GM18870 (cell line): Measurements from ENCODE around the gene CA11.
A peak's percentile ranks its signal among the peaks of the same experiment; 100 is the strongest.
"Not testable (repeated sequence)": the region's sequence is repeated elsewhere in the genome, so short reads cannot be mapped to it uniquely, and the experiment has no call there.

ENCODE experiments used
- ATAC-seq: cut with Tn5 transposase; IDR thresholded peaks from one replicate; pipeline ENCODE4 v1.9.1; 2021; ENCODE audit warnings: moderate library complexity; ENCODE audit not compliant: unreplicated experiment

Gene CA11

DNA sequence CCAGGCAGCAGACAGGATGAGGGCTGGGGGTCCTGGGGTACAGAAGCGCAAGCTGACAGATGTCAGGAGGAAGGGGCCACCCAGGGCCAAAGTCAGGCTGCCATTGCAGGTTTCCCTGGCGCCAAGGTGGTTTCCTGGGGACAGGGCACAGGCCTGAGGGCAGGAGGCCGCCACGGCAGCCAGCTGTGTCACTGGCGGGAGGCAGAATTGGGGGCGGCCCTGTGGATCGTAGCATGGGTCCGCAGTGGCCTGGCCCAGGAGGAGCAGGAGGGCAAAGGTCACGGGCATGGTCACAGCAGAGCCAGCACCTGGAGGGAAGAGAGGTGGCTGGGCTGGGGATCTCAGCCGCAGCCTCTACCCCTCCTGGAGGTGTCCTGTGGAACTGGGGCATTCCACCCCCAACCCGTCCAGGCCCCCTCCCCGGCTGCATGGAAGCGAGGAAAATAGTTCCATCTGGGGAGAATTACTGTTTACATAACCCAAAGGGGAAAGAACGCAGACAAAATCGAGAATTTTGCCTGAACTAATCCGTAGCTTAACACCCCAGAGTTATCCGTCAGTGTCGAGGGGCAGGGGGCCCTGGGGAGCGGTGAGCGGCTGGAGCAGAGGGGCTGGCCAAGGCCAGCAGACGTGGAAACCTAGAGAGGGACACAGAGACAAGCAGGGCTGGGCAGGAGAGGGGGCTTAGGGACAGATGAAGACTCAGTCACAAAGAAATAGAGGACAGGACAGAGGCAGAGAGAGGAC is 24.9 kb upstream of the CA11 start:
- ATAC-seq, result no peak

DNA sequence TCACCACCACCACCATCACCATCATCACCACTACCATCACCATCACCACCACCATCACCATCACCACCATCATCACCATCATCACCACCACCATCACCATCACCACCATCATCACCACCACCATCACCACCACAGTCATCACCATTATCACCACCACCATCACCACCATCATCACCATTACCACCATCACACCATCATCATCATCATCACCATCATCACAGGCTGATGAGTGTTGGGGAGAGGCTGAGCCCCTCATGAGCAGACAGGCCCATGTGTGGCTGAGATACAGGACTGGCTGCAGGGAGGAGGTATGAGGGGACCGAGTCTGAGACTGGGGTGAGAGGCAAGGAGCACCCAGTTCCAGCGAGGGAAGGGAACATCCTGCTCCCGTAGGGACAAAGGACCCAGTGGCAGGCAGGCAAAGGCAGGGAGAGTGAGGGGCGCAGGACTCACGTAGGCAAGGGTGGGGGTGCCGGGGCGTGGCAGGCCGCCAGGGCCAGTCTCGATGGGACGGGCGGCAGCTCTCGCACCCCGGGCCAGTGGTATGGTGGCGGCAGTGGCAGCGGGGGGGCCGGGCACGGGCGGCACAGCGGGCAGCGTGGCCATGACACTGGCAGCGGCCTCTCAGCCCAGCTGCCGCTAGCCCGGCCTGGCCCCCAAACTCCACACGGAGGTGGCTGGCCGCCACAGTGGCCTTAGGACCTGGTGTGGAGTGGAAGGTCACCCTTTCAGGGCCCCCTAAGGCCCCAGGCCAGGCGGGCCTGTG is 24.1 kb upstream of the CA11 start:
- ATAC-seq, result no peak

DNA sequence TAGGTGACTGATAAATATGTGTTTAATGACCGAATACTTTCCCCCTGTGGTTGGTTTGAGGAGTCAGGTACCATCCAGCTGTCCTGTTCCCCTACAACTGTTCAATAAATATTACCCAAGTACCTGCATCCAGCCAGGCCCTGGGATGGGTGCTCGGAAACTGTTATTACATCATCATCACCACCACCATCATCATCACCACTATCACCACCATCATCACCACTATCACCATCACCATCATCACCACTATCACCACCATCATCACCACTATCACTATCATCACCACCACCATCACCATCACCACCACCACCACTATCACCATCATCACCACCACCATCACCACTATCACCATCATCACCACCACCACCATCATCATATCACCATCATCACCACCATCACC is 22.8 kb upstream of the CA11 start:
- ATAC-seq, result no peak

DNA sequence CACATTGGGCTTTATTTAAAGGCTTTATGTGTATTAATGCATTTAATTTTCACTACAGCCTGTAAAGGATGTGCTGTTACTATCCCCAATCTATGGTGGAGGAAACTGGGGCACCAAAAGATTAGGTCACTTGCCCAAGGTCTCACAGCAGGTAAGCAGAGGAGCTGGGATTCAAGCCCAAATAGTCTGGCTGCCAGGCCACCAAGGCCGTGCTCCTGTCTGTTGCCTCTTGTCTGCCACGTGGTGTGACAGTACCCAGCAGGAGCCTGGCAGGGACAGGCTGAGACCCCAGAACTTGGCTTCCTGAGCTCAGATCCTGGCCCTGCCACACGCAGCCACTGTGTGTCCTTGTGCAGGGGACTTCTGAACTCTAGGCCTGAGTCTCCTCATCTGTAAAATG is 22.3 kb upstream of the CA11 start:
- ATAC-seq, result no peak

DNA sequence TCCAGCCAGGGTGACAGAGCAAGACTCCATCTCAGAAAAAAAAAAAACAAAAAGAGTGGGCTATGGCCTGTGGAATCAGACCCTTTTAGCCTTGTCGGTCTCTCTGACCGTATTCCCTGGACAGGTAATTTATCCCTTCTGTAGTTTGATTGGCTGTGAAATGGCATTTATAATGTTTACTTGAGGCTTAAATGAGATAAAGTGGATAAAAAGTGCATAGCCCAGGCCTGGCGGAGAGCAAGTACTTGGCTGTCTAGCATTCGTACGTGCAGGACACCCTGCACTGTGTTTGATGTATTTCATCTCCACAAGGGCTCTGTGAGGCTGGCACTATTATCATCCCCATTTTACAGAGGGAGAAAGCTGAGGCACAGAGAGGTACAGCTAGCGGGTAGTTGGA is 19.8 kb upstream of the CA11 start:
- no peak for ATAC-seq

DNA sequence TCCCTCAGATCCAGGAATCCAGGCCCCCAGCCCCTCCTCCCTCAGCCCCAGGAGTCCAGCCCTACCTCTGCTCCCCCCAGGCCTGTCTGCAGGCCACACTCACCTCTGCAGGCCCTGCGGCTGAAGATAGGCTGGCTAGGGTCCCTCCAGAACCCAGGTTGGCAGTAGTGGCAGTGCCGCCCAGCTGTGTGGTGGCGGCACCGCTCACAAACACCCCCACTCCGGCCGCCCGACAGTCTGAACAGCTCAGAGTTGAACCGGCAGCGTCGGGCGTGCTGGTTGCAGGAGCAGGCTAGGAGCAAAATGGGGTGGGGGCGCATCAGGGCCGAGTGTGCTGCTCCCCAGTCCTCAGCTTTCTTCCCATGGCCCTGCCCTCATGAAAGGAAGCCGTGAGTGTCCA is 18.5 kb upstream of the CA11 start:
- ATAC-seq, result no peak

DNA sequence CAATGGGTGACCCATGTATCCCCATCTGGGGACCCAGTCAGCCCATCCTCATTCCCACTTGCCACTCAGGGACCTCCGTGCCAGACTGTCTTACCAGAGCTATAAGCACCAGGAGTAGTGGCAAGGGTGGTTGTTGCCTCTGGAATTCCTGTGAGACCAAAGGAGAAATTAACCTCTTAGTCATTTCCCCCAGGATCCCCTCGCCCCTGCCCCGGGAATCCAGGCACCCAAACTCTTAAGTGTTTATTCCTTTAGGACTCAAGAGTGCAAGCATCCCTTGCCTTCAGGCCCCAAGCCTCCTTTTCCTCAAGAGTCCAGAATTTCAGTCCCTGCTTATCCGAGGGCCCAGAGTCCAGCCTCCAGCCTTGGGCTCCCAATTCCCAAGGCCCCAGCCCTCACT is 17.7 kb upstream of the CA11 start:
- ATAC-seq, result no peak

DNA sequence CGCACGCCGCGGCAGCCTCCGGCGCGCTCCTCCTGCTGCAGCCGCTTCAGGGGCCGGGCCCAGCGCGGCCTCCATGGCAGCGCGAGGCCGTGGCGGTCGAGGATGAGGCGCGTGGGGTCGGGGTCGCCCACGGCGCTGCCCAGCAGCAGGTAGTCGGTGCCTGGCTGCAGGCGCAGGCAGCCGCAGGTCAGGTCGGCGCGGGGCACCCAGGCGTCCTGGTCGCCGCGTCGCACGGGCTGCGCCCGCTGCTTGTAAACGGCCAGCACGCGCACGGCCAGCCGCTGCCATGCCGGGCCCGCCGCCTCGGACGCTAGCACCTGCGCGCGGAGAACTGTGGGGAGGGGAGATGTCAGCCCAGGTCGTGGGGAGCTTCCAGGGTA is 15.7 kb upstream of the CA11 start:
- no peak for ATAC-seq

DNA sequence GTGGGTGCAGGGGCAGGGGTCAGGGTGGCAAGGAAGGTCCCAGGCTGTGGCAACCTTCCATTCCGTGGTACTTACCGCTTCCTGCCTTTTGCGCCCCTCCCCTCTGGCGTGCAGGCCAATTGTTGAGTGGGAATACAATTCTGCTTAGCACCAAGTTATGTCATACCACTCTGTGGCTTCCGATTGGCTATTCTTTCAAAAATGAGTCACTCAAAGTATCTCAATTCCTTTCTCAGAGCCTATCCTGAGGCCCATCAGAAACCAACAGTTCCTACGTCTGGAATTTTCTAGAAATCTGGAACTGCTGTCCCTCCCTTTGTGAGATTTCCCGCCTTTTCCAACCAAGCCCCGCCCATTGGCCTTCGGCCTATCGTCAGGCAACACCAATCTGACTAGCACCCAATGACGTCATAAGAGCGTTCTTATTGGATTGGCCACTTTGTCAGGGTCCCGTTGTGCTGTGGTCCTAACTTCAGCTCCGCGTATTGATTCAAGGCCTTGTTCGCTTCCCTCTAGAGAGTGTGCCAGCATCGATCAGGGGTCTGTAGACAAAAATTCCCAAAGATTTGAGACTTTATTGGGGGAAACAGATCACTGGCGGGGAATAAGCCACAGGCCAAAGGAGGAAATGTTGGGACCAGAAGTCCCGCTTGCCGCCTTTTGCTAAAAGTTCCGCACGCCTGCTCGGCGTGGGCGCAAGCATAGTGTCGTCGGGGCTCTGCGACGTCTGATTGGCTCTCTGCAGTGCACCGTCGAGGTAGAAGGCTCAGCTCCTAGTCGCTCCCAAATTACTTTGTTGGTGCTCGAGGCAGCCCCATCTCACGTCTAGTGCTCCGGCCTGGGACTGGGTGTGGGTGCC is 15.1 kb upstream of the CA11 start:
- ATAC-seq, result peak; percentile 68

DNA sequence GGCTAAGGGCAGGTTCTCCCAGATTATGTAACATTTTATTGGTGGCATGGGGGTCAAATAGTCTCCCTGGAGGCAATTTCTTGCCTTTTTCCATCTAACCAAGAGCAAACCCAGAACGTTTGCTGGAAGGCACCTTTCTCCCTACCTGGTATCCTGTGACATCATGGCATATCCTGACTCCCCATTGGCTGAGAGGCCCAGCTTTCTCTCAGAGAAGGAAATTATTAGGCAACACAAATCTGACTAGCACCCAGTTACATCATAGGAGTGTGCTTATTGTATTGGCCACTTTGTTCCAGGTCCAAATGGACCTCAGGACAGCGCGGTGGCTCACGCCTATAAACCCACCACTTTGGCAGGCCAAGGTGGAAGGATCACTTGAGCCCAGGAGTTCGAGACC is 13.8 kb upstream of the CA11 start:
- ATAC-seq, result no peak

DNA sequence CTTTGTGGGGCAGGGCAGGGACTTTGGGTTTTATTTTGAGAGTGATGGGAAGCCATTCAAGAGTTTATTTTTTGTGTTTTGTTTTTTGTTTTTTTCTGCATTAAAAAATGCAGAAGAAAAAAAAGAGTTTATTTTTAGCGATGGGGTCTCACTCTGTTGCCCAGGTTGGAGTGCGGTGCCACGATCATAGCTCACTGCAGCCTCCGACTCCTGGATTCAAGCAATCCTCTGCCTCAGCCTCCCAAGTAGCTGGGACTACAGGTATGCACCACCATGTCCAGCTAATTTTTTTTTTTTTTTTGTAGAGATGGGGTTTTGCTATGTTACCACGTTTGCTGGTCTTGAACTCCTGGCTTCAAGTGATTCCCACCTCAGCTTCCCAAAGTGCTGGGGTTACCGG is 12.5 kb upstream of the CA11 start:
- no peak for ATAC-seq

DNA sequence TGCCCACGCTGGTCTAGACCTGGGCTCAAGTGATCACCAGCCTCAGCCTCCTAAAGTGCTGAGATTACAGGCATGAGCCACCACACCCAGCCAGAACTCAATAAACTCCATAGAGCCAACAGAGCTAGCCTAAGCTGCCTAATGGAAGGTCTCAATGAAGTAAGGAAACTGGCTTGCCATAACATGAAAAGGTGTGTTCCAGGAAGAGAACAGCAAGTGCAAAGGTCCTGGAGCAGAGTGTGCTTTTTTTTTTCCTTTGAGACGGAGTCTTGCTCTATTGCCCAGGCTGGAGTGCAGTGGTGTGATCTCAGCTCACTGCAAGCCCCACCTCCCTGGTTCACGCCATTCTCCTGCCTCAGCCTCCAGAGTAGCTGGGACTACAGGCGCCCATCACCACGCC is 11.8 kb upstream of the CA11 start:
- ATAC-seq, result not testable (repeated sequence)

DNA sequence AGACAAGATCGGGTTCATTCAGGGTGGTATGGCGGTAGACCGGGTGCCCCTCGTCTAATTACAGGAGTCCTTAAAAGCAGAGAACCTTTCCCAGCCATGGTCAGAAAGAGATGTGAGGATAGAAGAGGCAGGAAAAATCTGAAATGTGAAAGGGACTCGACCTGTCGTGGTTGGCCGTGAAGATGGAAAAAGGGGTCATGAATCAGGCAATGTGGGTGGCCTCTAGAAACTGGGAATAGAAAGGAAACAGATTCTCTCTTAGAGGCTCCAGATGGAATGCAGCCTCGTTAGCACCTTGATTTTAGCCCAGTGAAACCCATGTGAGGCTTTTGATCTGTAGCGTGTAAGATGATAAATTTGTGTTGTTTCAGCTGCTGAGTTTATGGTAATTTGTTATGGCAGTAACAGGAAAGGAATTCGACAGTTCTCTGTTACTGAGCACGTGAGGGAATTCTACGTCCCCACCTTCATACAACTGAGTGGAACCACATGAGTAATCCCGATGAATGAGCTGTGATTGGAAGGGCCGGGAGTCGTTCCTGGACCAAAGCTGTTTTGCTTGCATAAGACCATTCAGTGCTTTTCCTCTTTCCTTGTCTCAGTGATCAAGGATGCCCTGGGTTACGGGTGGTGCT is 11.0 kb upstream of the CA11 start:
- no peak for ATAC-seq

DNA sequence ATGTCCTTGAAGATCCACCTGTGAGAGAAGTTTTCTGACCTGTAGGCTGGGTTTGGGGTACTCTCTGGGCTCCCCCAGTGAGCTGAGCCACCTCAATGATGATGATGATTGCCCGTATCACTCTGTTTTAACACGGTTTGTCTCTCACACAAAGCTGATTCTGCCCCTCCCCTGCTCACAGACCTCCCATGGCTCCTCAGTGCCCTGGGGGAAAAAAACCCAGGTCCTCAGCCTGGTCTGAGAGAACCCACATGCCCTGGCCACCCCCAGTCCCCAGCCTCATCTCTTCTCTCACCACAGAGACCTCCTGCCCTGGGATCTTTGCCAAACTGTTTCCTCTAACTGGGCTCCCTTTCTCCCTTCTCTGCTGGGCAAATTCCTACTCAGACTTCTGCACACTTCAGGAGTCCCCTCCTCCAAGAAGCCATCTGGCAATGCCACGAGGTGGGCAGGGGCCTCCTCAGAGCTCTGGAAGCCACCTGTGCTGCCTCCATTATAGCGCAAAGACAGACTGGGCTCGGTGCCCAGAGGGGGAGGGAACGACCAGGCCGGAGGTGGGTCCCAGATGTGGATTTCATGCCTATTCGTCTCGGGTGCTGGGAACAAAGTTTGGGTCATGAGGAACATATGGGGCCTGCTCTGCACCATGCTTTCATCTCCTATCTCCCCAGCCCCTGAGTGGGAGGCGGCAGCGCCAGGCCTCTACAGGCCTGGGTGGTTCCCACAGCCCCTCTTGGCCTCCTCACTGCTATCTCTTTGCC is 8.5 kb upstream of the CA11 start:
- no peak for ATAC-seq

DNA sequence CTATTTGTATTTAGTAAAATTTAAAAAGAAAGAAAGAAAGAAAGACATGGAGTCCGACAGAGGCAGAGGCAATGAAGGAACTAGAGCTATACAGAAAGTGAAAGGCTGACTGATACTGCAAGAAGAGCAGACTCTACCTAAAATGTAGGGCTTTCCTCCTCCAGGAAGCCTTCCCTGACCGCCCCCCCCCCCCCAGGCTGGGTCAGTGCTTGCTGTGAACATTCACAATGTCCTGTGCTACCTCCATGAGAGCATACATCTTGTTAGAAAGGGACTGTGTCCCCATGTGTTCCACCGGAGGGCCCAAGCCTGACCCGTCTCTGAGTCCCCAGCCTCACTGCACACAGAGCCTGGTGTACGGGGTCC is 5.7 kb upstream of the CA11 start:
- ATAC-seq, result no peak

DNA sequence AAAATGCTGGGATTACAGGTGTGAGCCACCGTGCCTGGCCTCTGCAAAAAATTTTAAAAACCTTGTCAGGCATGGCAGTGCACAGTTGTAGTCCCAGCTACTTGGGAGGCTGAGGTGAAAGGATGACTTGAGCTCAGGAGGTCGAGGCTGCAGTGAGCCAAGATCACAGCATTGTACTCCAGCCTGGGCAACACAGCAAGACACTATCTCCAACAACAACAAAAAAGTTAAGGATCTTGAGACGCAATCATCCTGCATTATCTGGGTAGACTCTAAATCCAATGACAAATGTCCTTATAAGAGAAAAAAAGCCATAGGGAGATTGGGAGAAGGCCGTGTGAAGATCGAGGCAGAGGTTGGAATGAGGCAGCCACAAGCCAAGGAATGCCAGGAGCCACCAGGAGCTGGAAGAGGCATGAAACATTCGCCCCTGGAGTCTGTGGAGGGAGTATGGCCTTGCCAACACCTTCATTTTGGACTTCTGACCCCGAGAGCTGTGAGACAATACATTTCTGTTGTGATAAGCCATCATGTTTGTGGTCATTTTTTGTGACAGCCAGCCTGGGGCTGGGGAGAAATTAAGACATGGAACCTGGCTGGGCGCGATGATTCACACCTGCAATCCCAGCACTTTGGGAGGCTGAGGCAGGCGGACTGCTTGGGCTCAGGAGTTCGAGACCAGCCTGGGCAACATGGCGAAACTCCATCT is 5.1 kb upstream of the CA11 start:
- no peak for ATAC-seq

DNA sequence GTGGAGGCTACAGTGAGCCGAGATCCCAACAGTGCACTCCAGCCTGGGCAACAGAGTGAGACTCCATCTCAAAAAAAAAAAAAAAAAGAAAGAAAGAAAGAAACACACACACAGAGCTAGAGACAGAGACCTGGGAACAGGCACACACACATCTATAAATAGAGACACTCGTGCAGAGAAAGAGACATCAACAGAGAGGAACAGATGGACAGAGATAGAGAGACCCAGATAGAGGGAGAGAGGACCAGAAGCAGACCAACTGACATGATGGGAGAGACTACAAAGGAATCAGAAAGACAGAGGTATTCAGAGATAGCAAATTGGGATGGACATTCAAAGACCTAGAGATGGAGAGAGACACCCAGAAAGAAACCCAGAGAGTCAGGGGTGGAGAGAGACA is 2.1 kb upstream of the CA11 start:
- no peak for ATAC-seq

DNA sequence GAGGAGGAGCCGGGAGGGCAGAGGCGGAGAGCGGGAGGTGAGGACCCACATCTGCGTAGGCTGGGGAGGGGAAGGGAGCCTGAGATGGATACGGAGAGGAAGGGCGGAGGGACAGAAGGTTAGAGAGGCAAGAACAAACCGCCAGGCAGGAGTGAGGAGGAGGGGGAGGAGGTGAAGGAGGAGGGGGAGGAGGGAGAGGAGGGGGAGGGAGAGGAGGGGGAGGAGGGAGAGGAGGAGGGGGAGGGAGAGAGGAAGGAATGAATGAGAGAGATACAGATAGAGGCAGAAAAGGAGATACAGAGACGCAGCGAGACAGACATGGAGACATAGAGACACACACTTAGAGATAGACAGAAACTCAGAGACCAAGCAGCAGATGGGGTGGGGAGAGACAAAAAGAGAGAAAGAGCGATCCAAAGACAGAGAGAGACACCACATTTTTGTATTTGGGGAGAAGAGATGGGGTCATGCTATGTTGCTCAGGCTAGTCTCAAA is 782 bp upstream of the CA11 start:
- no peak for ATAC-seq

DNA sequence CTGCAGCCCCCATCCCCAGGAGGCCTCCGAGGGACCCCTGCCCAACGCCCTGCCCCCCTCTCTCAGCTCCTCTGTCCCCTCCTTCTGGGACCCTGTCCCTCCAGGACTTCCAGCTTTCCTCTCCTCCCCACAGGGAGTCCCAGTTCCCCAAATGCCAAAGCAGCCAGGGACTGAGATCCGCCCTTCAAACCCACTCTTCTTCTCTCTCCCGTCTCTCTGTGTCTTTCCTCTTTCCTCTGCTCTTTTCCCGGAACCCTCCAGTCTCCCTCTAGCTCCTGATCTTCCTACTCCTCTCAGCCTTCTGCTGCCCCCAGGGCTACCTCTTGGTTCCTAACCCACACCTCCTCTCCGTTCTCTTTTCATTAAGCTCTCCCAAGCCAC is 377 bp downstream of the CA11 start:
- no peak for ATAC-seq
